Neural cell (in vitro differentiated cells): ENCODE data around the gene MACF1. TPM values are rescaled to one million over a fixed set of nuclear protein-coding genes. Genes with fewer than 3 reads are reported as not detected.

Experiments used
- H2AFZ ChIP-seq: fragments of 200-600, 300-800 bp; sonication (generic), shearing (Covaris generic); 2 replicates; pipeline ENCODE4 v1.6.0; 2014; ENCODE audit warnings: low read depth, mild to moderate bottlenecking, antibody characterized with exemption, low read length, moderate library complexity
- H3F3A ChIP-seq: fragments of 200-600 bp; shearing (Covaris generic); 2 replicates; pipeline ENCODE4 v1.6.1; 2016; ENCODE audit warnings: mild to moderate bottlenecking, moderate library complexity, mixed read lengths, antibody characterized with exemption, low read length; ENCODE audit not compliant: insufficient read depth, poor library complexity, severe bottlenecking
- H3K27ac ChIP-seq: fragments of 200-600, 300-800 bp; sonication (generic), shearing (Covaris generic); 2 replicates; pipeline ENCODE4 v1.5.1; 2014; ENCODE audit warnings: mild to moderate bottlenecking, low read length, moderate library complexity
- H3K27me3 ChIP-seq: fragments of 300-800, 200-600 bp; sonication (generic), shearing (Covaris generic); 2 replicates; pipeline ENCODE4 v1.6.0; 2014; ENCODE audit warnings: mild to moderate bottlenecking, low read depth, low read length, moderate library complexity; ENCODE audit not compliant: insufficient read depth
- H3K36me3 ChIP-seq: fragments of 300-800, 200-600 bp; sonication (generic), shearing (Covaris generic); 2 replicates; pipeline ENCODE4 v1.5.1; 2014; ENCODE audit warnings: mild to moderate bottlenecking, antibody characterized with exemption, low read length, moderate library complexity; ENCODE audit not compliant: insufficient read depth
- H3K4me2 ChIP-seq: fragments of 300-800, 200-600 bp; sonication (generic), shearing (Covaris generic); 2 replicates; pipeline ENCODE4 v1.6.0; 2014; ENCODE audit warnings: mild to moderate bottlenecking, low read length
- H3K4me3 ChIP-seq: fragments of 300-800, 200-600 bp; sonication (generic), shearing (Covaris generic); 2 replicates; pipeline ENCODE4 v1.5.1; 2014; ENCODE audit warnings: mild to moderate bottlenecking, low read length, moderate library complexity
- H3K79me2 ChIP-seq: fragments of 200-600 bp; shearing (Covaris generic); replicated peaks from 2 replicates; pipeline ENCODE4 v1.6.0; 2014; ENCODE audit warnings: mild to moderate bottlenecking, low read length, moderate library complexity; ENCODE audit not compliant: insufficient read depth
- H3K9ac ChIP-seq: fragments of 300-800, 200-600 bp; sonication (generic), shearing (Covaris generic); 2 replicates; pipeline ENCODE4 v1.6.1; 2016; ENCODE audit warnings: mild to moderate bottlenecking, low read length, mixed read lengths
- H3K9me2 ChIP-seq: fragments of 200-600 bp; shearing (Covaris generic); 2 replicates; pipeline ENCODE4 v1.6.1; 2016; ENCODE audit warnings: mild to moderate bottlenecking, low read length, mixed read lengths; ENCODE audit not compliant: insufficient read depth
- H3K9me3 ChIP-seq: fragments of 200-600, 300-800 bp; sonication (generic), shearing (Covaris generic); 2 replicates; pipeline ENCODE4 v1.6.1; 2016; ENCODE audit warnings: mild to moderate bottlenecking, mixed run types, low read length, moderate library complexity, mixed read lengths
- H4K20me1 ChIP-seq: fragments of 200-600 bp; shearing (Covaris generic); 2 replicates; pipeline ENCODE4 v1.6.1; 2016; ENCODE audit warnings: mild to moderate bottlenecking, mixed run types; ENCODE audit not compliant: insufficient read depth
- EP300 ChIP-seq: fragments of 450-650 bp; conservative IDR thresholded peaks from 2 replicates; pipeline ENCODE4 v1.6.1; 2014; ENCODE audit warnings: antibody characterized with exemption, mild to moderate bottlenecking, moderate library complexity; ENCODE audit not compliant: poor library complexity, severe bottlenecking
- POLR2AphosphoS5 ChIP-seq: IDR thresholded peaks from 2 replicates; pipeline ENCODE4 v1.6.1; 2012
- polyA plus RNA-seq: library from polyadenylated mRNA; depleted of rRNA; stranded (reverse); fragments of >200 nt; gene quantifications from 2 replicates; pipeline ENCODE4 v1.2.3, GENCODE V29; 2014
- TF ChIP-seq, protein P1 (sequence below): IDR thresholded peaks from 2 replicates; pipeline ENCODE4 v1.6.1; 2012; ENCODE audit warnings: borderline replicate concordance
- TF ChIP-seq, protein P2 (sequence below): fragments of 450-650 bp; IDR thresholded peaks from 2 replicates; pipeline ENCODE4 v1.5.1; 2014; ENCODE audit warnings: antibody characterized with exemption, mild to moderate bottlenecking, moderate library complexity; ENCODE audit not compliant: poor library complexity, severe bottlenecking

The MACF1 gene
- polyA plus RNA-seq, 1 donor from 2014 or later: 176 TPM

GRCh38 chr1:39270368-39270767 is 65.9 kb downstream of the MACF1 start:
- H3K9me3 ChIP-seq: no peaks in the 10 kb centered on the region
- H3K4me3 ChIP-seq: peak overlapping the region; percentile 61
- H3K27ac ChIP-seq: no peak overlapping the region
- H3K4me2 ChIP-seq: peak overlapping the region; percentile 37
- no peak overlapping the region for H3K9ac ChIP-seq
- no peaks in the 10 kb centered on the region for H3K27me3 ChIP-seq
- peaks cover 53% of the 10 kb centered on the region for H3K79me2 ChIP-seq
- H3K9me2 ChIP-seq: no peaks in the 10 kb centered on the region
- no peaks in the 10 kb centered on the region for H4K20me1 ChIP-seq
- TF ChIP-seq EP300 (no peak), POLR2AphosphoS5 (no peak)
- no peaks in the 10 kb centered on the region for H3F3A ChIP-seq
- no peak overlapping the region for H2AFZ ChIP-seq
- no peaks in the 10 kb centered on the region for H3K36me3 ChIP-seq

DNA sequence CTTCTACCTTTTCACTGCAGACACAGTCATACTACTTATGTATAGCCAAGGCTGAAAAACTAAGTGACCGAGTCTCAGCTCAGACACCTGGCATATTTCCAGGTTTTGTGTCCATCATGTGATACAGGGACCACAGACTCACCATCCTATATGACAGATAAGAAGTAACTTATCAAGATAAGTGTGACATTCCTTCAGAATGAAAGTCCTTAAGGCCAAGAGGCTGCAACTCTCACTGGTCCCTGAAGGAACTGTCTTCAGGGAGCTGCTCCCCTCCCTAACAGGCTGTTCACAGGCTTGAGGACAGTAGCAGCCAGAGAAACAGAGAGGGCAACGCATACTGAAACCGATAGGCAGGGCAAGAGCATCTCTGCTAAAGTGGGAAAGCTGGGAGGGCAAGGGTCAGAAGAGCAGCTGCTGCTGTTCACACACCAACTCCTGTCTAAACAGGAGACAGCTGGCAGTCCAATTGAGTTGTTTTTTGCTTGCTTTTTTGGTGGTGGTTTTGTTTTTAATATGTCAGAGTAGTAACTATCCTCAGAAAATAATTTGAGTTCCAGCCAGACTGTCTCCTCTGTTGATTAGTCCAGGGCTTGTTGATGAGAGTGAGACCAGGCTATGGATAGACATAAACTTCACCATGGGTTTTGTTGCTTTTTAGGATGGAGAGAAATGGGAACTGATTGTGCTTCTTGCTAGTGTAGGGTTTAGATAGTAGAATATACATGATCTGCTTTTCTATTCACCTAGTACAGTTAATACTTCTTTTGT is 67.7 kb downstream of the MACF1 start:
- H4K20me1 ChIP-seq: no peaks in the 10 kb centered on the region

More for the DNA sequence above, 67.7 kb downstream of the MACF1 start:
- peaks cover 66% of the 10 kb centered on the region for H3K79me2 ChIP-seq
- H3K27ac ChIP-seq: peak overlapping the region; percentile 18
- H3K36me3 ChIP-seq: no peaks in the 10 kb centered on the region
- H3K4me3 ChIP-seq: peak overlapping the region; percentile 61
- H3K9me2 ChIP-seq: no peaks in the 10 kb centered on the region
- no peaks in the 10 kb centered on the region for H3K9me3 ChIP-seq
- H2AFZ ChIP-seq: no peak overlapping the region
- H3F3A ChIP-seq: no peaks in the 10 kb centered on the region
- peak overlapping the region; percentile 6 for H3K4me2 ChIP-seq
- TF ChIP-seq, protein P1, sequence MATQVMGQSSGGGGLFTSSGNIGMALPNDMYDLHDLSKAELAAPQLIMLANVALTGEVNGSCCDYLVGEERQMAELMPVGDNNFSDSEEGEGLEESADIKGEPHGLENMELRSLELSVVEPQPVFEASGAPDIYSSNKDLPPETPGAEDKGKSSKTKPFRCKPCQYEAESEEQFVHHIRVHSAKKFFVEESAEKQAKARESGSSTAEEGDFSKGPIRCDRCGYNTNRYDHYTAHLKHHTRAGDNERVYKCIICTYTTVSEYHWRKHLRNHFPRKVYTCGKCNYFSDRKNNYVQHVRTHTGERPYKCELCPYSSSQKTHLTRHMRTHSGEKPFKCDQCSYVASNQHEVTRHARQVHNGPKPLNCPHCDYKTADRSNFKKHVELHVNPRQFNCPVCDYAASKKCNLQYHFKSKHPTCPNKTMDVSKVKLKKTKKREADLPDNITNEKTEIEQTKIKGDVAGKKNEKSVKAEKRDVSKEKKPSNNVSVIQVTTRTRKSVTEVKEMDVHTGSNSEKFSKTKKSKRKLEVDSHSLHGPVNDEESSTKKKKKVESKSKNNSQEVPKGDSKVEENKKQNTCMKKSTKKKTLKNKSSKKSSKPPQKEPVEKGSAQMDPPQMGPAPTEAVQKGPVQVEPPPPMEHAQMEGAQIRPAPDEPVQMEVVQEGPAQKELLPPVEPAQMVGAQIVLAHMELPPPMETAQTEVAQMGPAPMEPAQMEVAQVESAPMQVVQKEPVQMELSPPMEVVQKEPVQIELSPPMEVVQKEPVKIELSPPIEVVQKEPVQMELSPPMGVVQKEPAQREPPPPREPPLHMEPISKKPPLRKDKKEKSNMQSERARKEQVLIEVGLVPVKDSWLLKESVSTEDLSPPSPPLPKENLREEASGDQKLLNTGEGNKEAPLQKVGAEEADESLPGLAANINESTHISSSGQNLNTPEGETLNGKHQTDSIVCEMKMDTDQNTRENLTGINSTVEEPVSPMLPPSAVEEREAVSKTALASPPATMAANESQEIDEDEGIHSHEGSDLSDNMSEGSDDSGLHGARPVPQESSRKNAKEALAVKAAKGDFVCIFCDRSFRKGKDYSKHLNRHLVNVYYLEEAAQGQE: no peak
- TF ChIP-seq, protein P2, sequence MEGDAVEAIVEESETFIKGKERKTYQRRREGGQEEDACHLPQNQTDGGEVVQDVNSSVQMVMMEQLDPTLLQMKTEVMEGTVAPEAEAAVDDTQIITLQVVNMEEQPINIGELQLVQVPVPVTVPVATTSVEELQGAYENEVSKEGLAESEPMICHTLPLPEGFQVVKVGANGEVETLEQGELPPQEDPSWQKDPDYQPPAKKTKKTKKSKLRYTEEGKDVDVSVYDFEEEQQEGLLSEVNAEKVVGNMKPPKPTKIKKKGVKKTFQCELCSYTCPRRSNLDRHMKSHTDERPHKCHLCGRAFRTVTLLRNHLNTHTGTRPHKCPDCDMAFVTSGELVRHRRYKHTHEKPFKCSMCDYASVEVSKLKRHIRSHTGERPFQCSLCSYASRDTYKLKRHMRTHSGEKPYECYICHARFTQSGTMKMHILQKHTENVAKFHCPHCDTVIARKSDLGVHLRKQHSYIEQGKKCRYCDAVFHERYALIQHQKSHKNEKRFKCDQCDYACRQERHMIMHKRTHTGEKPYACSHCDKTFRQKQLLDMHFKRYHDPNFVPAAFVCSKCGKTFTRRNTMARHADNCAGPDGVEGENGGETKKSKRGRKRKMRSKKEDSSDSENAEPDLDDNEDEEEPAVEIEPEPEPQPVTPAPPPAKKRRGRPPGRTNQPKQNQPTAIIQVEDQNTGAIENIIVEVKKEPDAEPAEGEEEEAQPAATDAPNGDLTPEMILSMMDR: no peak
- H3K27me3 ChIP-seq: no peaks in the 10 kb centered on the region
- no peak overlapping the region for H3K9ac ChIP-seq
